ENCODE results near the gene RUBCN. TPM values are rescaled to one million over a fixed set of nuclear protein-coding genes. Genes with fewer than 3 reads are reported as not detected.

The RUBCN gene
- total and polyA plus RNA-seq, 2 of the 13 experiments (the other 11 are each of a cell fraction or from before 2014, with no cell fraction given), result 5.2 to 8.1 TPM

- ChIA-PET POLR2A (no interaction called here), CTCF (ENCODE audit: low intra/inter-chr PET ratio, low total read pairs) (no interaction called here)
- Histone ChIP-seq H3K4me1 (ENCODE audit: insufficient read depth, low read length) (peaks cover 26% of the 10 kb centered on the region), H2AFZ (ENCODE audit: low read length) (no peak overlapping the region), H3K79me2 (ENCODE audit: insufficient read depth, low read length) (peaks cover 34% of the 10 kb centered on the region), H4K20me1 (ENCODE audit: insufficient read depth, low read length) (peaks cover 7% of the 10 kb centered on the region; the same call in 1 of the 2 replicates), H3K9ac (ENCODE audit: insufficient read depth, low read depth, low read length) (no peak overlapping the region), H3K4me3 (replicated peaks in 1 of 3; ENCODE audit: insufficient read depth in 1 of 3, low read depth in 2 of 3, low read length in 3 of 3) (no peak overlapping the region), H3K27ac (ENCODE audit: extremely low read length, insufficient read depth, low read length) (no peak overlapping the region), H3K4me2 (ENCODE audit: low read depth, low read length) (no peak overlapping the region), H3K9me3 (ENCODE audit: low read length) (no peaks in the 10 kb centered on the region), H3K27me3 (ENCODE audit: control insufficient read depth in 1 of 2, insufficient read depth in 2 of 2, low read length in 2 of 2) (peaks cover 0 to 5% of the 10 kb centered on the region in 2 experiments; a peak in 1 of 5 replicates), H3K36me3 (replicated peaks in 1 of 2; ENCODE audit: control insufficient read depth in 1 of 2, insufficient read depth in 2 of 2, low read length in 2 of 2) (peaks cover 0 to 8% of the 10 kb centered on the region in 2 experiments; a peak in 1 of 5 replicates)
- no TSS peak for BruUV-seq (replicated peaks)
- no peak for TF ChIP-seq ZNF589 (CRISPR knock-in tag; conservative IDR thresholded peaks at IDR 0.05)
- TF ChIP-seq MED8 (CRISPR knock-in tag; IDR thresholded peaks at IDR 0.05; ENCODE audit: insufficient replicate concordance), result no peak
- no peak for TF ChIP-seq ZNF225 (CRISPR knock-in tag; IDR thresholded peaks at IDR 0.05)
- TF ChIP-seq SNAI1 (CRISPR knock-in tag; IDR thresholded peaks at IDR 0.05; ENCODE audit: borderline replicate concordance), result no peak
- no peak for TF ChIP-seq POLR2AphosphoS5 (IDR thresholded peaks at IDR 0.05; ENCODE audit: low read depth, low read length)
- no peak for TF ChIP-seq FOXM1 (CRISPR knock-in tag; IDR thresholded peaks at IDR 0.05)
- TF ChIP-seq ARNTL (CRISPR knock-in tag; IDR thresholded peaks at IDR 0.05), result no peak
- TF ChIP-seq ZNF275 (CRISPR knock-in tag; IDR thresholded peaks at IDR 0.05; ENCODE audit: borderline replicate concordance), result no peak
- no peak for TF ChIP-seq ZNF766 (CRISPR knock-in tag; IDR thresholded peaks at IDR 0.05; ENCODE audit: borderline replicate concordance)
- intact Hi-C loops (cut with micrococcal nuclease; ENCODE audit: unreplicated experiment) (loop anchor here (5.0 kb wide), 1 partner anchor 39 kb away; the partner anchor contains the start of gene LRCH3), in situ Hi-C loops (cut with HindIII; ENCODE audit: extremely low pct_ligation_motif_present, low pct_unique_long_range_greater_than_20kb) (no loop called here)
- no peak for ATAC-seq
- 82% methylated on average over 3 of the region's 3 CpGs for WGBS (ENCODE audit: low lambda C conversion rate)
- FAIRE-seq, result no peak
- no peak for DNase-seq (ENCODE audit: low spot score)
Measured at GRCh38 chr3:197753263-197753662, 16.6 kb upstream of the RUBCN start.
